Uterus (tissue), 2 donors: ENCODE measurements around the gene NCAPD3.

Source experiments
- CTCF ChIP-seq, 4 experiments: fragments of 200-600 bp in 2 of 4; fragments of 450-650 bp in 2 of 4; sonication (generic) in 2 of 4; IDR thresholded peaks; one replicate each; pipeline ENCODE4 v1.5.1; 2016 to 2019; ENCODE audit warnings: antibody characterized with exemption in 4 of 4, mild to moderate bottlenecking in 2 of 4, moderate library complexity in 1 of 4
- POLR2A ChIP-seq, 2 donors: fragments of 450-650 bp; IDR thresholded peaks; one replicate each; pipeline ENCODE4 v1.6.1; 2016; ENCODE audit warnings: antibody characterized with exemption in 2 of 2, mild to moderate bottlenecking in 1 of 2, moderate library complexity in 1 of 2

- no peak for TF ChIP-seq CTCF (IDR thresholded peaks at IDR 0.05)
- TF ChIP-seq POLR2A (IDR thresholded peaks at IDR 0.05) = no peak
Observed at GRCh38 chr11:134228625-134229024, 4.9 kb upstream of the NCAPD3 start.
